H9 (cell line): Measurements from ENCODE around the gene CEP170B. TPM values are rescaled to one million over a fixed set of nuclear protein-coding genes. Genes with fewer than 3 reads are reported as not detected.
A peak's percentile ranks its signal among the peaks of the same experiment; 100 is the strongest.

Source experiments
- DNase-seq: peaks from one replicate; pipeline ENCODE4 v3.0.0-alpha.2; 2017
- H2AFZ ChIP-seq: one replicate; pipeline ENCODE4 v1.6.1; 2013; ENCODE audit warnings: mild to moderate bottlenecking, low read length, control low read depth, moderate library complexity
- H2AK5ac ChIP-seq: 2 replicates; pipeline ENCODE4 v1.6.1; 2013; ENCODE audit warnings: low read length, control low read depth, mixed read lengths; ENCODE audit not compliant: insufficient read length
- H2BK120ac ChIP-seq: one replicate; pipeline ENCODE4 v1.6.1; 2013; ENCODE audit warnings: low read depth, mild to moderate bottlenecking, low read length, control low read depth, inconsistent platforms; ENCODE audit not compliant: poor library complexity, severe bottlenecking
- H2BK12ac ChIP-seq: 2 replicates; pipeline ENCODE4 v1.6.1; 2013; ENCODE audit warnings: low read length, control low read depth, mixed read lengths, low read depth; ENCODE audit not compliant: insufficient read length
- H2BK15ac ChIP-seq: 2 replicates; pipeline ENCODE4 v1.6.1; 2013; ENCODE audit warnings: low read depth, low read length, control low read depth
- H2BK20ac ChIP-seq: one replicate; pipeline ENCODE4 v1.6.1; 2013; ENCODE audit warnings: low read depth, mild to moderate bottlenecking, low read length, control low read depth, inconsistent platforms; ENCODE audit not compliant: poor library complexity, severe bottlenecking
- H2BK5ac ChIP-seq: 2 replicates; pipeline ENCODE4 v1.6.1; 2013; ENCODE audit warnings: low read length, control low read depth, mixed read lengths; ENCODE audit not compliant: insufficient read length
- H3K14ac ChIP-seq: 2 replicates; pipeline ENCODE4 v1.6.1; 2013; ENCODE audit warnings: low read length, control low read depth; ENCODE audit not compliant: insufficient read depth
- H3K18ac ChIP-seq: 2 replicates; pipeline ENCODE4 v1.6.1; 2013; ENCODE audit warnings: low read depth, mild to moderate bottlenecking, mixed read lengths, low read length, control low read depth; ENCODE audit not compliant: insufficient read length
- H3K23ac ChIP-seq: 2 replicates; pipeline ENCODE4 v1.6.1; 2013; ENCODE audit warnings: low read length, control low read depth, mixed read lengths, low read depth; ENCODE audit not compliant: insufficient read length
- H3K23me2 ChIP-seq: 2 replicates; pipeline ENCODE4 v1.6.1; 2013; ENCODE audit warnings: low read depth, mild to moderate bottlenecking, mixed read lengths, low read length, control low read depth; ENCODE audit not compliant: insufficient read length, poor library complexity, severe bottlenecking
- H3K27ac ChIP-seq: 2 replicates; pipeline ENCODE4 v1.5.1; 2013; ENCODE audit warnings: low read length, control low read depth, mixed read lengths, low read depth; ENCODE audit not compliant: insufficient read length
- H3K27me3 ChIP-seq: 2 replicates; pipeline ENCODE4 v1.6.1; 2013; ENCODE audit warnings: low read length, control low read depth, inconsistent platforms; ENCODE audit not compliant: insufficient read depth
- H3K4ac ChIP-seq: 2 replicates; pipeline ENCODE4 v1.6.1; 2013; ENCODE audit warnings: low read depth, mild to moderate bottlenecking, control low read depth, inconsistent platforms, low read length, moderate library complexity
- H3K4me1 ChIP-seq: 2 replicates; pipeline ENCODE4 v1.6.1; 2013; ENCODE audit warnings: low read length, control low read depth, inconsistent platforms; ENCODE audit not compliant: insufficient read depth
- H3K4me2 ChIP-seq: 2 replicates; pipeline ENCODE4 v1.6.1; 2013; ENCODE audit warnings: low read length, control low read depth, mixed read lengths; ENCODE audit not compliant: insufficient read length, insufficient read depth
- H3K56ac ChIP-seq: 2 replicates; pipeline ENCODE4 v1.6.1; 2013; ENCODE audit warnings: low read depth, mild to moderate bottlenecking, mixed read lengths, low read length, control low read depth; ENCODE audit not compliant: insufficient read length
- H3K79me1 ChIP-seq: 2 replicates; pipeline ENCODE4 v1.6.1; 2013; ENCODE audit warnings: low read depth, mild to moderate bottlenecking, moderate library complexity, low read length, control low read depth, inconsistent platforms; ENCODE audit not compliant: insufficient read depth, poor library complexity, severe bottlenecking
- H3K79me2 ChIP-seq: 2 replicates; pipeline ENCODE4 v1.6.1; 2013; ENCODE audit warnings: low read length, control low read depth, inconsistent platforms; ENCODE audit not compliant: insufficient read depth
- H3K9ac ChIP-seq: 2 replicates; pipeline ENCODE4 v1.6.1; 2013; ENCODE audit warnings: low read length, control low read depth, mixed read lengths; ENCODE audit not compliant: insufficient read length; ENCODE audit errors: extremely low read depth
- H3K9me3 ChIP-seq: one replicate; pipeline ENCODE4 v1.6.1; 2013; ENCODE audit warnings: low read depth, low read length, inconsistent platforms; ENCODE audit not compliant: control insufficient read depth
- H3T11ph ChIP-seq: one replicate; pipeline ENCODE4 v1.6.1; 2013; ENCODE audit warnings: mild to moderate bottlenecking, low read length, control low read depth, inconsistent platforms
- H4K20me1 ChIP-seq: one replicate; pipeline ENCODE4 v1.6.1; 2013; ENCODE audit not compliant: control insufficient read depth, insufficient read length, insufficient read depth
- H4K5ac ChIP-seq: 2 replicates; pipeline ENCODE4 v1.6.1; 2013; ENCODE audit warnings: low read depth, mild to moderate bottlenecking, mixed read lengths, low read length, control low read depth; ENCODE audit not compliant: insufficient read length
- H4K8ac ChIP-seq: replicated peaks from 2 replicates; pipeline ENCODE4 v1.6.1; 2013; ENCODE audit warnings: low read length, control low read depth, mixed read lengths, low read depth; ENCODE audit not compliant: insufficient read length
- H4K91ac ChIP-seq: 2 replicates; pipeline ENCODE4 v1.6.1; 2013; ENCODE audit warnings: low read depth, mild to moderate bottlenecking, moderate library complexity, mixed read lengths, low read length, control low read depth; ENCODE audit not compliant: insufficient read length
- H3K27ac Mint-ChIP-seq, 3 experiments: 2 replicates in 2 of 3; 3 replicates in 1 of 3; pipeline ENCODE4 v1.8.0; 2020 to 2021; ENCODE audit warnings: mixed read lengths in 3 of 3, mild to moderate bottlenecking in 1 of 3, moderate library complexity in 1 of 3
- H3K27me3 Mint-ChIP-seq: 2 replicates; pipeline ENCODE4 v1.8.0; 2021; ENCODE audit warnings: low read depth, mild to moderate bottlenecking, moderate library complexity, mixed read lengths
- H3K36me3 Mint-ChIP-seq, 3 experiments: 2 replicates in 2 of 3; 3 replicates in 1 of 3; pipeline ENCODE4 v1.8.0; 2020 to 2021; ENCODE audit warnings: low read depth in 3 of 3, mixed read lengths in 3 of 3; ENCODE audit not compliant: insufficient read depth in 1 of 3
- H3K4me1 Mint-ChIP-seq, 2 experiments: 2 replicates each; pipeline ENCODE4 v1.8.0; 2020; ENCODE audit warnings: mixed read lengths in 2 of 2
- H3K4me3 Mint-ChIP-seq, 2 experiments: 2 replicates in 1 of 2; 3 replicates in 1 of 2; pipeline ENCODE4 v1.8.0; 2020 to 2021; ENCODE audit warnings: mild to moderate bottlenecking in 2 of 2, mixed read lengths in 2 of 2, moderate library complexity in 1 of 2
- H3K9me3 Mint-ChIP-seq, 2 experiments: 2 replicates in 1 of 2; 3 replicates in 1 of 2; pipeline ENCODE4 v1.8.0; 2020; ENCODE audit warnings: mild to moderate bottlenecking in 2 of 2, mixed read lengths in 2 of 2, moderate library complexity in 1 of 2
- CTCF ChIP-seq: fragments of 200-600 bp; sonication (generic); conservative IDR thresholded peaks from 3 replicates; pipeline ENCODE4 v1.8.0; 2021; ENCODE audit warnings: antibody characterized with exemption, mild to moderate bottlenecking
- WGBS: extraction: QIAGEN DNeasy Blood & Tissue Kit; methylation state at CpG from one replicate; pipeline ENCODE4 v1.1.7; 2013; ENCODE audit warnings: missing lambda C conversion rate, low lambda C conversion rate, mixed read lengths; ENCODE audit not compliant: insufficient read length; ENCODE audit errors: extremely low coverage; 5-methylcytosine and 5-hydroxymethylcytosine counted together
- total RNA-seq: library from RNA; stranded (reverse); gene quantifications from 2 replicates; pipeline ENCODE4 v1.2.1, GENCODE V29; 2021

Gene CEP170B
- total RNA-seq, 1 experiment from 2014 or later: 28.8 TPM

- Mint-ChIP-seq H3K27ac (peak overlapping the region in 1 of 3 experiments; percentile 70; a peak in 1 of 7 replicates), H3K36me3 (peaks cover 0 to 7% (median 0%) of the 10 kb centered on the region in 3 experiments; a peak in 2 of 7 replicates), H3K4me3 (no peak overlapping the region), H3K9me3 (peaks cover 0 to 5% of the 10 kb centered on the region in 2 experiments; a peak in 1 of 5 replicates), H3K27me3 (no peaks in the 10 kb centered on the region; the same call in none of the 2 replicates), H3K4me1 (peaks cover 2 to 8% of the 10 kb centered on the region in 2 experiments)
- no peak overlapping the region for H2BK20ac ChIP-seq
- WGBS: no CpG with 5 or more reads among the region's 31 CpGs
- no peak overlapping the region for H2BK12ac ChIP-seq
- no peaks in the 10 kb centered on the region for H4K20me1 ChIP-seq
- no peak overlapping the region for H2BK15ac ChIP-seq
- no peak overlapping the region; the same call in 1 of the 2 replicates for H3K14ac ChIP-seq
- no peak overlapping the region for H2BK5ac ChIP-seq
- no peak overlapping the region for H4K5ac ChIP-seq
- no peak overlapping the region for H3K4me2 ChIP-seq
- H2AK5ac ChIP-seq: no peak overlapping the region
- H3K56ac ChIP-seq: no peak overlapping the region
- no peak overlapping the region for H3K18ac ChIP-seq
- DNase-seq: peak; percentile 50
- H2AFZ ChIP-seq: no peak overlapping the region
- no peaks in the 10 kb centered on the region for H3K4me1 ChIP-seq
- H3K23me2 ChIP-seq: no peaks in the 10 kb centered on the region
- H2BK120ac ChIP-seq: no peak overlapping the region
- no peak overlapping the region for H4K8ac ChIP-seq
- no peak overlapping the region for H3K27ac ChIP-seq
- TF ChIP-seq CTCF: no peak
- no peaks in the 10 kb centered on the region for H3K27me3 ChIP-seq
- H3K23ac ChIP-seq: no peak overlapping the region
- no peak overlapping the region for H3K9ac ChIP-seq
- H3T11ph ChIP-seq: no peak overlapping the region
- H3K4ac ChIP-seq: no peak overlapping the region
- no peaks in the 10 kb centered on the region for H3K79me2 ChIP-seq
- H3K9me3 ChIP-seq: no peaks in the 10 kb centered on the region
- H4K91ac ChIP-seq: no peak overlapping the region
- H3K79me1 ChIP-seq: no peaks in the 10 kb centered on the region
These were observed 27.7 kb downstream of the CEP170B start for GRCh38 chr14:104892531-104893434.
